Measurements from ENCODE around the gene HADHA.

Gene HADHA

DNA sequence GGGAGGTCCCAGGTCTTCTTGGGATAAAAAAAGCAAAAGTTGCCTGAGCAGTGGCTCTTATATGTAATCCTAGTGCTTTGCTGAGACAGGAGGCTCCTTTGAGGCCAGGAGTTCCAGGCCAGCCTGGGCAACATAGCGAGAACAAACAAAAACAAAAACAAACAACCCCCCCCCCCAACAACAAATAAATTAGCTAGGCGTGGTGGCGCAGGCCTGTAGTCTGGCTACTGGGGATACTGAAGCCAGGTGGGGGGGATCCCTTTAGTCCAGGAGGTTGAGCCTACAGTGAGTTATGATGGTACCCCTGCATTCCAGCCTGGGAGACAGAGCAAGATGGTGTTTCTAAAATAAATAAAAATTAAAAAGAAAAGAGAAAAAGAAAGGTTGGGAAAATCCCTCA, 66.2 kb downstream of the HADHA start:
- Histone ChIP-seq H3K27ac (ENCODE audit: low read depth, low read length) (no peak overlapping the region), H4K20me1 (ENCODE audit: low read depth, low read length) (no peaks in the 10 kb centered on the region), H3K4me2 (ENCODE audit: low read depth, low read length, poor library complexity, severe bottlenecking) (no peak overlapping the region), H3K36me3 (ENCODE audit: low read length) (no peaks in the 10 kb centered on the region), H2AFZ (ENCODE audit: low read depth, low read length, severe bottlenecking) (no peak overlapping the region), H3K9me3 (ENCODE audit: insufficient read depth, low read length) (no peaks in the 10 kb centered on the region), H3K27me3 (ENCODE audit: low read length) (no peaks in the 10 kb centered on the region), H3F3A (ENCODE audit: insufficient read depth) (no peaks in the 10 kb centered on the region), H3K9me2 (replicated peaks; ENCODE audit: insufficient read depth, low read length) (no peaks in the 10 kb centered on the region), H3K79me2 (ENCODE audit: insufficient read depth, low read length) (no peaks in the 10 kb centered on the region), H3K9ac (ENCODE audit: low read length) (no peak overlapping the region), H3K4me3 (ENCODE audit: insufficient read depth, low read length, poor library complexity, severe bottlenecking) (no peak overlapping the region)
- TF ChIP-seq EZH2phosphoT487 (conservative IDR thresholded peaks at IDR 0.05; ENCODE audit: low read length) = no peak
- no peak for TF ChIP-seq CTCF (IDR thresholded peaks at IDR 0.05; ENCODE audit: insufficient read depth, low read length, poor library complexity, severe bottlenecking)

DNA sequence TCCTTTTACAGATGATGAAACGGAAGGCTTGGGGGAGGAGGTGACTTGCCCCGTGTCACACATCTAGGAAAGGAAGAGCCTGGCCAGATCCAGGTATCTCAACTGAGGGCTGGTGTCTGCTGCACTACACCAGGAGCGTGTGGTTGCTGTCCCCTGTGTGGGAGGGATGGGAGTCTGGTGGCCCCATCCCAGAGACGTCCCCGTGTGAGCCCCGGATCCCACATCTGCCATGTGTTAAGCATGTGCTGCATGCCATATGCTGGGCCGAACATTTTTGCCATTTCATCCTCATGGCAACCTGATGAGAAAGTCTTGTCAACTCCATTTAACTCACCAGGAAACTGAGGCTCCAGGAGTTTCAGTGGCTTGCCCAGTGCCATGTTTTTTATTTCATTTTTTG, 67.3 kb downstream of the HADHA start:
- Histone ChIP-seq H4K20me1 (ENCODE audit: low read depth, low read length) (no peaks in the 10 kb centered on the region), H3K79me2 (ENCODE audit: insufficient read depth, low read length) (no peaks in the 10 kb centered on the region), H3K4me3 (ENCODE audit: insufficient read depth, low read length, poor library complexity, severe bottlenecking) (no peak overlapping the region), H2AFZ (ENCODE audit: low read depth, low read length, severe bottlenecking) (no peak overlapping the region), H3K27ac (ENCODE audit: low read depth, low read length) (no peak overlapping the region), H3K36me3 (ENCODE audit: low read length) (no peaks in the 10 kb centered on the region), H3K27me3 (ENCODE audit: low read length) (no peaks in the 10 kb centered on the region), H3K9me2 (replicated peaks; ENCODE audit: insufficient read depth, low read length) (no peaks in the 10 kb centered on the region), H3K9ac (ENCODE audit: low read length) (no peak overlapping the region), H3K9me3 (ENCODE audit: insufficient read depth, low read length) (no peaks in the 10 kb centered on the region), H3K4me2 (ENCODE audit: low read depth, low read length, poor library complexity, severe bottlenecking) (no peak overlapping the region), H3F3A (ENCODE audit: insufficient read depth) (no peaks in the 10 kb centered on the region)
- TF ChIP-seq CTCF (IDR thresholded peaks at IDR 0.05; ENCODE audit: insufficient read depth, low read length, poor library complexity, severe bottlenecking) (no peak), EZH2phosphoT487 (conservative IDR thresholded peaks at IDR 0.05; ENCODE audit: low read length) (no peak)

DNA sequence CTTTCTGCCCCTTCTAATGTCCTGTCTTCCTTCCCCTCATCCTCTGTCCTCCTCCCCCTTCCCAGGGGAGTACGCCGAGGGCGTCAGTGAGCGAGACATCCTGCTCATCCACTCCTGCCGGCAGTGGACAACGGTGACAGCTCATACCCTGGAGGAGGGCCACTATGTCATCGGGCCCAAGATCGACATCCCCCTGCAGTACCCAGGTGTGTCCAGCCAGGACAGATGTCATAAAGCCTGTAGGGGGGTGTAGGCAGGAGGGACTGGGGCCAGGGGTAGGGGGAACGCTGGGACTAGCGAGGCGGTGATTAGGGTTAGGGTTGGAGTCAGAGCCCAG, 68.2 kb downstream of the HADHA start:
- no peak for TF ChIP-seq CTCF (IDR thresholded peaks at IDR 0.05; ENCODE audit: insufficient read depth, low read length, poor library complexity, severe bottlenecking)
- no peak for TF ChIP-seq EZH2phosphoT487 (conservative IDR thresholded peaks at IDR 0.05; ENCODE audit: low read length)
- Histone ChIP-seq H3K36me3 (ENCODE audit: low read length) (no peaks in the 10 kb centered on the region), H3K27ac (ENCODE audit: low read depth, low read length) (no peak overlapping the region)

More for the DNA sequence above, 68.2 kb downstream of the HADHA start:
- H3K4me2 ChIP-seq (ENCODE audit: low read depth, low read length, poor library complexity, severe bottlenecking) = no peak overlapping the region
- no peaks in the 10 kb centered on the region for H3K27me3 ChIP-seq (ENCODE audit: low read length)
- no peaks in the 10 kb centered on the region for H4K20me1 ChIP-seq (ENCODE audit: low read depth, low read length)
- H3F3A ChIP-seq (ENCODE audit: insufficient read depth) = no peaks in the 10 kb centered on the region
- no peak overlapping the region for H3K4me3 ChIP-seq (ENCODE audit: insufficient read depth, low read length, poor library complexity, severe bottlenecking)
- no peaks in the 10 kb centered on the region for H3K9me2 ChIP-seq (replicated peaks; ENCODE audit: insufficient read depth, low read length)
- H3K9me3 ChIP-seq (ENCODE audit: insufficient read depth, low read length) = no peaks in the 10 kb centered on the region
- H3K9ac ChIP-seq (ENCODE audit: low read length) = no peak overlapping the region
- H3K79me2 ChIP-seq (ENCODE audit: insufficient read depth, low read length) = no peaks in the 10 kb centered on the region
- H2AFZ ChIP-seq (ENCODE audit: low read depth, low read length, severe bottlenecking) = no peak overlapping the region
